HG03103 (cell line): Measurements from ENCODE around the gene MRC2.

ENCODE experiments used
- ATAC-seq: cut with Tn5 transposase; IDR thresholded peaks from one replicate; pipeline ENCODE4 v1.9.1; 2021; ENCODE audit warnings: low read depth; ENCODE audit not compliant: unreplicated experiment

The MRC2 gene

GRCh38 chr17:62631936-62632924 is 4.8 kb downstream of the MRC2 start:
- ATAC-seq, result no peak

- ATAC-seq, result no peak
Measured at GRCh38 chr17:62637809-62638208, 10.3 kb downstream of the MRC2 start.

GRCh38 chr17:62641153-62641552 is 13.7 kb downstream of the MRC2 start:
- ATAC-seq, result no peak

DNA sequence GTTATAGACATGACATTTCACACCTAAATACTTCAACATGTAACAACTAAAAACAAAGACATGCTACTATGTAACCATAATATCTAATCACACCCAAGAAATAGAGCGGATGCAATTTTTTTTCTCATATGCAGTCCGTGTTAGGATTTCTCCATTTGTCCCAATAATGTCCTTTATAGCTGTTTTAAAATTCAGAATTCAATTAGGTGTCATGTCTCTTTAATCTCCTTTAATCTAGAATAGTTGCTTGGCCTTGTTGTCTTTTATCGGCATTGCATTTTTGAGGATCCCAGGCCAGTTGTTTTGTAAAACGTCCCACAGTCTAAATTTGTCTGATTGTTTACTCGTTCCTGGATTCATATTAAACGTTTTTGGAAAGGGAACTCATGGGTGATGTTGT is 14.5 kb downstream of the MRC2 start:
- no peak for ATAC-seq

DNA sequence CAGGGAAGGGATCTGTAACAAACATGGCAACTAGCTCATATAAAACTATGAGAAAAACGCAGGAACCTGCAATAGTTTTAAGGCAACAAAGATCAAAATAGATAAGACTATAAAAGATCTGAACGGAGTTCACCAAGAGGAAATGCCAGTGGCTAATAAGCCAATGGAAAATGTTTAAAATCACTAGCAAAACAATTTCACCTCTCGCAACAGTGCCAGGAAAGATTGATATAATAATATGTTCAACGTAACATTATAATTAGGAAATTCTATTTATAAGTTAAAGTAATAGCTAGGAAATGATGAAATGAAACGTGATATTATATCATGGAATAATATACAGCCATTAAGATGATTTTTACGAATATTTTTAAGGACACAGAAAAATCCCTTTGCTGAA is 16.0 kb downstream of the MRC2 start:
- ATAC-seq, result no peak

DNA sequence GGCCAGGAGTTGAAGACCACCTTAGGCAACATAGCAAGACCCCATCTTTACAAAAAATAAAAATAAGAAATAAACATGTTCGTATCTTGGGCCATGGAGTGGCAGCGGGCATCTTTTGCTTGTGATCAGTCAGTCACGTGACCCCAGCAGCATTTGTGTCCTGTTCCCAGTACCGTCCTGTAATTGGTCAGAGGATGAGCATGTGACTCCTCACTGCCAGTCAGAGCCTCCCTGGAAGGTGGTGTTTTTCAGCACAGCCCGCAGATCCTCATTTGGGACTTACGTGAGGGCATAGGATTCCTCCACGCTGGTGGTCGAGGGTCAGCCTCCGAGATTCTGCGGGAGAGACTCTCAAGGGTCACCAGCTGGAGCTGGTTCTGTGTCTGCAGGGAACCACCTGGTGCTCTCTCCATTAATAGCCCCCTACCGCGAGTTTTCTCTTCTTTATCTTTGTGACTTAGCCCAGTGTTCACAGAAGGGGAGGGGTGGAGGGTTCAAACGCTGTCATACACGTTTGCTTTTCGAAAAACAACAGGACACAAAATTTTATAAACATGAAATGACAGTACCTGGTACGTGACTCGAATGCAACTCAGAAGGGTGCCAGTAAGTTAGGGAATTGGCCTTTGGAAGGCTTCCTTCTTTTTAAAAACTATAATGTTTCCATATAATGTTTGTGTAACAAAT is 17.2 kb downstream of the MRC2 start:
- no peak for ATAC-seq

DNA sequence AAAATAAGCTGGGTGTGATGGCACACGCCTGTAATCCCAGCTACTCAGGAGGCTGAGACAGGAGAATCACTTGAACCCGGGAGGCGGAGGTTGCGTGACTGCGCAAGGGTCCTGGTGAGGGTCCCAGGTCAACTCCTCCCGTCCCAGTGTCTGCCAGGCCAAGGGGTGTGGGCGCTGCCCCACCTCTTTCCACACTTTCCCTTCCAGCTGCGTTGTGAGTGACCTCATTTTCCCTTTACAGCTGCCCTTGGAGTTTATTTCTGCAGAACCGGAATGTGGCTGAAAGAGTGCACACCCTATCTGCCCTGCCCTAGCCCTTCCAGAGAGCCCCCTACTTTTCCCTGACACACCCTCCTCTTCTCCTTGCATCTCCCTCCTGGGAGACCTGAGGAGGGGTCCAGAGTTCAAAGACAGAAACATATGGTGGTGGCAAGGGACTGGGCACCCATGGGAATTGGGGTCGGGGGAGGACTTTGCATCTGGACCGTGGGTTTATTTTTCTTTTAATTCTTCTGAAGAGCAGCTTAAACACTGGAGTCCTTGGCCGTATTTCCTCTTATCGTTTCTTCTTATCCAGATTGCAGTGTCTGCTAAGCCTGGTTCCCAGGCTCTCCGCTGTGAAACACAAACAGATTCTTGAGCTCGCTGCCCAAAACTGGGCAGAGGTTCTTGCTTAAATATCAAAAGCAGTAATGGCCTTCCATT is 20.9 kb downstream of the MRC2 start:
- ATAC-seq, result no peak

GRCh38 chr17:62648956-62649294 is 21.5 kb downstream of the MRC2 start:
- ATAC-seq, result no peak

DNA sequence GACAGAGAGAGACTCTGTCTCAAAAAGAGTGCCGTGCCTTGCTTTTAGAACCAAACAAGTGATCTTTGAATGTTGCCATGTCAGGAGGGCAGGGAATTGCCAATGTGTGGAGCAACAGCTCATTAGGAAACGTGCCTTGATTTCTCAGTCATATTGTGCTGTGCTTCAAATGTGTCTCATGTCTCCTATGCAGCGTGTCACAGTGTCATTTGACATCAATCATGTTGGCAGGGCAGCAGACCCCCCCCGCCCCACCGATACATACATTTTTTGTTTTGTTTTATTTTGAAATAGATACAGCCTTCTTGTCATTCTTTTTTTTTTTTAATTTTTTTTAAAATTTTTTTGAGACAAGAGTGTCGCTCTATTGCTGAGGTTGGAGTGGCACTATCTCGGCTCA is 22.1 kb downstream of the MRC2 start:
- ATAC-seq, result no peak

- no peak for ATAC-seq
Measured at GRCh38 chr17:62650587-62650986, 23.1 kb downstream of the MRC2 start.

GRCh38 chr17:62652251-62653001 is 25.0 kb downstream of the MRC2 start:
- no peak for ATAC-seq

- peak; percentile 74 for ATAC-seq
Measured at GRCh38 chr17:62653002-62653825, 25.7 kb downstream of the MRC2 start.

- no peak for ATAC-seq
Measured at GRCh38 chr17:62653826-62654761, 26.6 kb downstream of the MRC2 start.

- no peak for ATAC-seq
Measured at GRCh38 chr17:62655656-62656055, 28.2 kb downstream of the MRC2 start.

DNA sequence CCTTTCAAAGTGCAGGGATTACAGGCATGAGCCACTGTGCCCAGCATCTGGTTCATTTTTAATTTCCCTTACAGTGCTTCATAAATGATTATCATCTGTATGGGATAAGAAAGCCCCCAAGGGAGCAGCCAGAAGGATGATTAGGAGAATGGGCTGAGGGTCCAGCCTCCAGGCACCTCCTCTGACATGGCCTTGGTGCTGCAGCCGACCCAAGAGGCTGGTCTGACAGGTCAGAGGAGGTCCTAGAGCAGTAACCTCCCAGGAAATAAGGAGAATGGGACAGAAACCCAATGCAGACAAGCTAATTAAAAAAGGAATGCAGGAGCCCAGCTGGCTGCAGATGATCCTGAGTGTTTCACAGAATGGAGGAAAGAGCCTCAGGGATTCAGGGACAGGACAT is 29.0 kb downstream of the MRC2 start:
- no peak for ATAC-seq

DNA sequence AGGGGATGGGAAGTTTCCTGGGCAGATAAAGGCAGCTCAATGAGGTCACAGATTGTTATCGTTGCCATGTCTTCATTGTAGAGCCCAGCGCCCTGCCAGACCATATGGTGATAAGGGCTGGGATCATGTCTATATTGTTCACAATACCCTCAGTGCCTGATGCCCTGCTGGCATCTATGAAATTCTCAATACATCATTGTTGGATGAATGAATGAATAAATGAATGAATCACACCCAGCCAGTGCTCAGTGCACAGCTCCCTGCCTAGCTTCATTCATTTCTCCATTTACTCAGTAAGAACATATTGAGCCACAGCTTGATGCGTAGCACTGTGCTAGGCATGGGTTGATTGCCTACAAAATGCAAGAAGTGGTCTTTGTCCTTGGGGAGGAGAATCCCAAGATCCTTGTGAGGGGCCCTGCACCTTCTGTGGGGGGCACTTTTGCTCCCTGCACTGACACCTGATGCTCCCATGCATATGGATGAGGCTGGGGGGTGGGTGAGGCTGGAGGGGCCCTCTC is 29.7 kb downstream of the MRC2 start:
- no peak for ATAC-seq

DNA sequence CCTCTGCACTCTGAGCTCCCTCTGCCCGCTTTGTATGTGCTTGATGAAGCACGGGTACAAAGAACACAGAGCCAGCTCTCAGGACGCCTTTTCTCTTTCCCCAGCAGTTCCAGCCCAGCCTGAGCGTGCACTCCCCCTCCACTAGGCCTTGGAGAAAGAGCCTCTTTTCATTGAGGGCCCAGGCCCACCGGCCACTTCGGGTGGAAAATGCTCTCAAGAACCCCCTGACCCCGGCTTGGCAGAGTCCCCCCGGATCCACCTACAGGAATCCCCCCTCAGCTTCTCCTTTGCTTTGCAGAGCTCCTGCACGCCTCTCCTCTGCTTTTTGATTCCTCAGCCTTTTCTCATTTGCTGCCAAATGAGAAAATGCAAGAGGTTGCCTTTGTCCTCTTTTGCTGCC is 30.2 kb downstream of the MRC2 start:
- ATAC-seq, result no peak

GRCh38 chr17:62658136-62658920 is 30.9 kb downstream of the MRC2 start:
- no peak for ATAC-seq
